HAP-1 (cell line): ENCODE measurements around the gene PPFIA1.
"Not testable (repeated sequence)": the region's sequence is repeated elsewhere in the genome, so short reads cannot be mapped to it uniquely, and the experiment has no call there.

ENCODE experiments used
- DNase-seq, 2 experiments: peaks; one replicate each; pipeline ENCODE4 v3.0.0-alpha.2; 2016 to 2020; ENCODE audit warnings: low spot score in 2 of 2
- H3K27me3 ChIP-seq: fragments of 250-450 bp; sonication (Bioruptor Pico); 2 replicates; pipeline ENCODE4 v1.5.1; 2020; ENCODE audit warnings: low read depth, mild to moderate bottlenecking, moderate library complexity
- H3K36me3 ChIP-seq: fragments of 250-450 bp; sonication (Bioruptor Pico); replicated peaks from 2 replicates; pipeline ENCODE4 v1.5.1; 2020; ENCODE audit warnings: mild to moderate bottlenecking
- H3K4me1 ChIP-seq: fragments of 250-450 bp; sonication (Bioruptor Pico); 2 replicates; pipeline ENCODE4 v1.5.1; 2020; ENCODE audit warnings: mild to moderate bottlenecking
- H3K4me3 ChIP-seq: fragments of 250-450 bp; sonication (Bioruptor Pico); 2 replicates; pipeline ENCODE4 v1.5.1; 2020; ENCODE audit warnings: mild to moderate bottlenecking, moderate library complexity
- H3K9me3 ChIP-seq: fragments of 250-450 bp; sonication (Bioruptor Pico); 2 replicates; pipeline ENCODE4 v1.5.1; 2020; ENCODE audit warnings: mild to moderate bottlenecking, moderate library complexity
- in situ Hi-C: fragments of 300-500 bp; cut with MboI; formaldehyde crosslinking; loops from 3 replicates; pipeline ENCODE4 v1.14.3; 2020; ENCODE audit warnings: low sequenced_read_pairs, inconsistent platforms, mixed read lengths

The PPFIA1 gene

DNA sequence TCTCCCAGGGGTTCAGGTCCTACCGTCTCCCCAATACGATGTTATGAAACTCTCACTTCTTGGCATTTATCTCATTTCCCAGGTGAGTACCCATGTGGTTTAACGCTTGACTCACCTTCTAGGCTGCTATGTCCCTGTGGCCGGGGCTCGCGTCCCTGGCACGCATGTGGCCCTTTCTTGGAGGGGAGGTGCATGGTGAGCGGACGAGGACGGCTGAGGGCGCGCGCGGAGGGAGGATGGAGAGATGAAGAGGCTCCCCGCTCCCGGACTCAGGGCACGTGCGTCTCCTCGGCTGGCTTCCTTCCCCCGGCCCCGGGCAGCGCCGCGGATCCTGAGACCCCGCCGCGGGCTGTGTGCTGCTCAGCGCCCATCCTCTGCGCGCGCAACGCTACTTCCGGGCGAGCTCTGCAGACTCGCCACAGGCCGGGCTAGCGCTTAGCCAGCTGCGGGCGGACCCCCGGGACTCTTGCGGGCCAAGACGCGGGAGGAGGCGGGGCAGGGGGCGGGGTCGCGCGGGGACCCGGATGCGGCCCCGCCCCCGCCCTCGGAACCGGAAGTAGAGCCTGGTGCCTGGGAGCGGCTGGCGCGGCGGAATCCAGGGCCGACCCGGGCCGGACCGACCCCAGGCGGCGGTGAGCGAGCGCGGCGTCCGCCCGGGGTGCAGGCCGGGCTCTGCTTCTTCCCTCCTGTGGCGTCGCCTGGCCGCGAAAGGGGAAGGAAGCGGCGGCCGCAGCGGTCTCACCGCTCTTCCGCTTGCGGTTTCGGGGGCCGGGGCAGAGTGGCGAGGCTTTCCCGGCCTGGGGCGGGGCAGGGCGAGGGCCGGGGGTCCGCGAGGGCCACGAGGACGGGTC is 127.7 kb downstream of the PPFIA1 start, which contains the start of gene CTTN:
TSS of gene CTTN (plus strand) at position 547 of the 851 bp plus-strand sequence. CDS start 8,769 bp downstream, outside the sequence.
- Histone ChIP-seq H3K4me1 (peaks cover 10% of the 10 kb centered on the region), H3K36me3 (peaks cover 25% of the 10 kb centered on the region), H3K4me3 (peak within 1 kb of the TSS; percentile 71), H3K9me3 (no peaks in the 10 kb centered on the region), H3K27me3 (no peaks in the 10 kb centered on the region)
- DNase-seq, result peak; percentile 83 to 95
- in situ Hi-C loops, result no loop called here

DNA sequence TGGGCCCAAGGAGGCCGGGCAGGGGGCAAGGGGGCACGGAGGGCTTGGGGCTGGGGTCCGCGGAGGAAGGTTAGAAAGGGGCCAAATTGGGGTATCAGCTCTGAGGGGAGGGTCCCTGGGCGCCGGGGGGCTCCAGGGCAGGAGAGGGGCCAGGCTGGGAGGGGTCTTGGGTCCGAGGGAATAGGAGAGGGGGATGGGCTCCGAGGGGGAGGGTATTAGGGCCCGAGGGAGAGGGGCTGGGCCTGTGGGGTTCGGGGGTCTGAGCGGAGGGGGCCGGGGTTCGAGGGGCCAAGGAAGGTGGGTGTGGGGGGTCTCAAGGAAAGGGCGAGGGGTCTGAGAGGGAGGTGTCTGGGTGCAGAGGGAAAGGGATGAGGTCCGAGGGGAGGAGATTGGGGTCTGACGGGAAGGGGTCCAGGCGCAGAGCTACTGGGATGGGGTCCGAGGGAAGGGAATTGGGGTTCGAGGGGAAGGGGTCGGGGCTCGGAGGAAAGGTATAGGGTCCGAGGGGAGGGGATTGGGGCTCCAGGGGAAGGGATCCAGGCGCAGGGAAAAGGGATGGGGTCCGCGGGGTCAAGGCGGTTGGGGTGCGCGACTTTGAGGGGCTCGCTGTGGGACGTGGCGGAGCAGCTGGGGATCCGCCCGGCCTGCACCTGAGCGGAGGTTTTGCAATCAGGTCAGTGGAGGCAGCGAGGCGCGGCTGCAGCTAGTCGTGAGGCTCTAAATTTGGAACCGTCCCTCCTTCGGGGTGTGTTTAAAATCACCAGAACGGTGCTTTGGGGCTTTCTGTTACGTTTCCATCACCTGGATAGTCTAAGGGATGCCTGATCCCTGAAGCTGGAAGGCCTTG is 128.6 kb downstream of the PPFIA1 start:
- H3K4me1 ChIP-seq, result peaks cover 7% of the 10 kb centered on the region; the same call in 1 of the 2 replicates
- no peak for DNase-seq
- no peaks in the 10 kb centered on the region for H3K9me3 ChIP-seq
- in situ Hi-C loops, result no loop called here
- H3K27me3 ChIP-seq, result no peaks in the 10 kb centered on the region
- peak overlapping the region; percentile 71 for H3K4me3 ChIP-seq
- peaks cover 17% of the 10 kb centered on the region for H3K36me3 ChIP-seq

DNA sequence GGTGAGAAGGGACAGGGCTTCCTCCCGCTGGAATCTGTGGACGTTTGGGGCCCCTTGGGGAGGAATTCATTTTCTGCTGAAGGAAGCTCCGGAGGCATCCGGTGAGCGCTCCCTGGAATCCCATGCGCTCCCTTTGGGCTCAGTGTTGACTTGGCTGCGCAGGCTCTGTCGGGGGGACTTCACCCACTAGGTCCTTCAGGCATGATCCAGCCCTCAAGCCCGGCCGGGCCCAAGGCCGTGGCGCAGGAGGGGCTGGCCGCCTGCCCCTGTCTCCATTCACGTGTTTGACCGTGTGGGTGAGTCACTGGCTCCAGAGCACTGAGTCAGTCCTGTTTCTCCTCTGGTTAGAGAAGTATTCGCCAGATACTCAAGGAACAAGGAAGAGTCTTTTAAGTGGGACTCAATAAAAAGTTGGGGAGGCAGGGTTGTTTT is 129.2 kb downstream of the PPFIA1 start:
- Histone ChIP-seq H3K4me1 (peaks cover 7% of the 10 kb centered on the region; the same call in 1 of the 2 replicates), H3K9me3 (no peaks in the 10 kb centered on the region), H3K27me3 (no peaks in the 10 kb centered on the region), H3K36me3 (peaks cover 15% of the 10 kb centered on the region), H3K4me3 (peak overlapping the region; percentile 71)
- peak in 1 of 2 experiments; percentile 41 for DNase-seq
- in situ Hi-C loops, result no loop called here

DNA sequence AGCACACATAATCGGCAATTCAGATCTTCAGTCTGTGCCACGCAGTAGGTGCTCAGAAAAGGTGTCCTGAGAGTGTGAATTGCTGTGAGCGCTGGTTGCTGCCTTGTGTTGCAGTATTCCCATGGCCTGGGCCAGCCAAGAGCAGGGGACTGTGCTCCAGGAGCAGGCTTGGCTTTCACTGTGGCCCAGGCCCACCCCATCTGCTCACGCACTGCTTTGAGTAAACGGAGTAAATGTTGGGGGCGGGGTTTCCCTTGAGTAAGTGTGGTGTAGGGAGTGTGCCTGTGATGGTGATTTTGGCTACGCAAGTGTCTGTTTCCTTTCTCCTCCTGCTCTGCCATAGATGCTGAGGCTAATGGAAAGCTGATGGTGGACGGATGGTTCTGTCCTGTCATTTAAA is 130.2 kb downstream of the PPFIA1 start:
- no peak for DNase-seq
- in situ Hi-C loops, result no loop called here
- no peaks in the 10 kb centered on the region for H3K27me3 ChIP-seq
- H3K9me3 ChIP-seq, result no peaks in the 10 kb centered on the region
- no peak overlapping the region for H3K4me3 ChIP-seq
- H3K4me1 ChIP-seq, result peaks cover 7% of the 10 kb centered on the region; the same call in 1 of the 2 replicates
- peaks cover 19% of the 10 kb centered on the region for H3K36me3 ChIP-seq

DNA sequence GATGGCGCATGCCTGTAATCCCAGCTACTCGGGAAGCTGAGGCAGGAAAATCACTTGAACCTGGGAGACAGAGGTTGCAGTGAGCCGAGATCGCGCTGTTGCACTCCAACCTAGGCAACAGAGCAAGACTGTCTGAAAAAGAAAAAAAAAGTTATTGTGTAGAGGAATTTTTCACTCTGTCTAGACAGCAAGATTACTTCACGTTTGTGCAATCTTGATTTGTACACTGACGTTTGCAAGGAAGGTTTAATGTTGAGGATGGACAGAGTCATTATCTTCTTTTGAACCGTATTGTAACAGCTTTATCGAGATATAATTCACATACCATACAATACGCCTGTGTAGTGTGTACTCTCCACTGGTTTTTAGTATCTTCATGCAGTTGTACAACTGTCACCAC is 131.5 kb downstream of the PPFIA1 start:
- Histone ChIP-seq H3K4me1 (peaks cover 6% of the 10 kb centered on the region; the same call in 1 of the 2 replicates), H3K4me3 (no peak overlapping the region), H3K9me3 (no peaks in the 10 kb centered on the region), H3K27me3 (no peaks in the 10 kb centered on the region), H3K36me3 (peaks cover 27% of the 10 kb centered on the region)
- in situ Hi-C loops, result no loop called here
- DNase-seq, result no peak

DNA sequence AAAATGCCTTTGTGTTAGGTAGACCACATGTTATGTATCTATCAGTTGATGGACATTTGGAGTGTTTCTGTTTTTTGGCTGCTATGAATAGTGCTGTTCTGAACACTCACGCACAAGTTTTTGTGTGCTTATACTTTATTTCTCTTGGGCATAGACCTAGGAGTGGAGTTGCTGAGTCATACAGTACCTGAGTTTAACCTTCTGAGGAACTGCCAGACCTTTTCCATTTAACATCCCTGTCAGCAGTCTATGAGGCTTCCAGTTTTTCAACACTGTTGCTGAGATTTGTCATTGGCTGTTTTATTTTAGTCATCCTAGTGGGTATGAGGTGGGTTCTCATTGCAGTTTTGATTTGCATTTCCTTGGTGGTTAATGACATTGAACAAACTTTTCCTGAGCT is 132.2 kb downstream of the PPFIA1 start:
- H3K36me3 ChIP-seq, result peaks cover 33% of the 10 kb centered on the region
- DNase-seq, result no peak
- H3K27me3 ChIP-seq, result no peaks in the 10 kb centered on the region
- peaks cover 4% of the 10 kb centered on the region; the same call in 1 of the 2 replicates for H3K4me1 ChIP-seq
- H3K4me3 ChIP-seq, result no peak overlapping the region
- H3K9me3 ChIP-seq, result no peaks in the 10 kb centered on the region
- in situ Hi-C loops, result no loop called here

DNA sequence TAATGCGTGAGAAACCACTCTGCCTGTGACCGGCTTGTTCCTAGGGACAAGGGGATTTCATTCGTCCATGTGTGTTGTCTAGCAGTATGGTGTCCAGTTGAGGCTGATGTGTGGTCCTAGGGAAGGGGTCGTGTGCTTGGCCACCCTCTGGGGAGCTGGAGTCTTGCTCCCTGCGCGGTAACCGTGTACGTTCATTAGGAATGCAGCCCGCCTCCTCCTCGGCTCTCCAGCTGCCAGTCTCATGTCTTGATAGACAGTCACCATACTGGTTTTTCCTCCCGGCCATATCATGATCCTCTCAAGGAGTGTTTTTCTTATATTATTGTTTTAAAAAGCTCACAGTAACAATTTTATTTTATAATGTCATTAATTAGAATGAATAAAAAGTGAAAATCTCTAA is 133.8 kb downstream of the PPFIA1 start:
- H3K27me3 ChIP-seq, result no peaks in the 10 kb centered on the region
- H3K36me3 ChIP-seq, result peaks cover 49% of the 10 kb centered on the region
- H3K4me1 ChIP-seq, result peaks cover 4% of the 10 kb centered on the region; the same call in 1 of the 2 replicates
- no peaks in the 10 kb centered on the region for H3K9me3 ChIP-seq
- DNase-seq, result no peak
- in situ Hi-C loops, result no loop called here
- no peak overlapping the region for H3K4me3 ChIP-seq

DNA sequence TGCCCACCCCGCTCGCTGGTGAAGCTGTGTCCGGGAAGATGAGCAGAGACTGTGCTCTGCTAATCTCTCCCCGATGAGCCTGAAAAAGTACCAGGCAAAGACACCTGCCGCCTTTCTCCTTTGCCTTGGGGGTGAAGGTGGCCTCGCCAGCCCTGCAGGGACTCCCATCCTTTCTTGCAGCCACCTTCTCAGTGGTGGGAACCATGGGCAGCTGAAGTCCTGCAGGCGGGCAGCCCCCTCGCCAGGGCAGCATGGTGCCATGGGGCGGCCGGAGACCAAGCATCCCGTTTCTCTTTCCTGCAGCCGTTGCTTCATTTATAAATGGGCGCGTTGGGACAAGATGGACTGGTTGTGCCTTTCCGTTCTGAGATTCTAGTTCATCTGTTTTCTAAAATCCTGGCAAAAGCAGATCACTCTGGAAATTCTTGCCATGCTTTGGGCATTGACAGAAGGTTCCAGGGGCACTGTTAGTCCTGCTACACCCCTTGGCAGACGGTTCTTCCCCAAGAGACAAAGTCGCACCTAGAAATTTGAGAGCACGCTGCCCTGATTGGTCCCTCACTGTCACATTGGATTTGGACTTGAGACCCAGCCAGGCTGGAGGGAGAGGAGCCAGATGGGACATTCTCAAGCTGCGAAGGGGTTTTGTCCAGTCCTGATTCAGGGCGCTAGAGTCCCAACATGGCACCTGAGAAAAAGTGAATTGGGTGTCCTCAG is 135.3 kb downstream of the PPFIA1 start:
- H3K4me3 ChIP-seq, result no peak overlapping the region
- H3K27me3 ChIP-seq, result no peaks in the 10 kb centered on the region
- in situ Hi-C loops, result no loop called here
- DNase-seq, result no peak
- H3K4me1 ChIP-seq, result no peaks in the 10 kb centered on the region; the same call in 1 of the 2 replicates
- peaks cover 60% of the 10 kb centered on the region for H3K36me3 ChIP-seq
- no peaks in the 10 kb centered on the region for H3K9me3 ChIP-seq

DNA sequence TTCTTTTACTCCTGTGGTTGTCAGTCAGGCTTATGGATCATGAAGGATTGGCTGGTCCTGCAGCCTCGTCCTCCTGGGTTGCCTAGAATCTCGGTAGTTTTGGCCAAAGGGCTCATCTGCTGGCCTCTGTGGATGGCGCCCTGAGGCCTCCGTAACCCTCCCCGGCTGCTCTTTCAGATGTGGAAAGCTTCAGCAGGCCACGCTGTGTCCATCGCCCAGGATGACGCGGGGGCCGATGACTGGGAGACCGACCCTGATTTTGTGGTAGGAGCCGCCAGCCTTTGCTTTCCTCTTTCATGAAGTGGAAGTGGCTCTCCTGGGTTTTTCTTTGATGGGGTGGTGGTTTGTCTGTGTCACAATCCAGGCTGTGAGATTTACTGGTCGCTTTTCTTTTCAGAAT is 136.6 kb downstream of the PPFIA1 start:
- Histone ChIP-seq H3K4me1 (no peaks in the 10 kb centered on the region; the same call in 1 of the 2 replicates), H3K27me3 (no peaks in the 10 kb centered on the region), H3K36me3 (peaks cover 68% of the 10 kb centered on the region), H3K4me3 (no peak overlapping the region), H3K9me3 (no peaks in the 10 kb centered on the region)
- in situ Hi-C loops, result no loop called here
- no peak for DNase-seq

DNA sequence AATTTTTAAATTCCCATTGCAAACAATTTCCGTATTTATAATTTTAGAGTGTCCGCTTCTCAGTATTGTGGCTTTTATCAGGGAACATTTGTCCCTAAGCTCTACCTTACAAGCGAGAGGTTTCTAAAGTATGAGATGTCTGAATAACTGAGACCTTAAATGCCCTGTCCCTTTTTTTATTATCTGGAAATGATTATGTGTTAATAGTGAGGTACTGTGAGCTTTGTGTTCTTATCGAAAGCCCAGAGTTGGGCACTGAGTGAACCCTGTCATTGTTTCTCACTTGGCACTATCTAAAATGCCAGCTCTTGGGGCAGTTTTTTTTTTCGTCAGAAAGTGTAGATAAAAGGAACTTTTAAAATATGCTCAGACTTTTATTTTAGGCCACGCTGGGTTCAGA is 137.3 kb downstream of the PPFIA1 start:
- Histone ChIP-seq H3K4me1 (no peaks in the 10 kb centered on the region; the same call in 1 of the 2 replicates), H3K36me3 (peaks cover 75% of the 10 kb centered on the region), H3K27me3 (no peaks in the 10 kb centered on the region), H3K9me3 (no peaks in the 10 kb centered on the region), H3K4me3 (no peak overlapping the region)
- in situ Hi-C loops, result no loop called here
- no peak for DNase-seq

DNA sequence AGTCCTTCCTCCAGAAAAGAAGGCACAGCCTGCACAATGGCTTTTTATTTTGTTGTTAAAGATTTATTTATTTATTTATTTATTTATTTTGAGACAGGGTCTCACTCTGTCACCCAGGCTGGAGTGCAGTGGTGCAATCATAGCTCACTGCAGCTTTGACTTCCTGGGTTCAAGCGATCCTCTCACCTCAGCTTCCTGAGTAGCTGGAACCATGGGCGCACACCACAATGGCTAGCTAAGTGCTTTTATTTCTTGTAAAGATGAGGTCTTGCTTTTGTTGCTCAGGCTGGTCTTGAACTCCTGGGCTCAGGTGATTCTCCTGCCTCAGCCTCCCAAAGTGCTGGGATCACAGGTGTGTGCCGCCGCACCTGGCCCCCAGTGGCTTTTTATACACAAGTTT is 137.8 kb downstream of the PPFIA1 start:
- H3K4me3 ChIP-seq, H3K9me3 ChIP-seq, H3K27me3 ChIP-seq, in situ Hi-C loops, DNase-seq, H3K4me1 ChIP-seq: not testable (repeated sequence)
- peaks cover 80% of the 10 kb centered on the region for H3K36me3 ChIP-seq

DNA sequence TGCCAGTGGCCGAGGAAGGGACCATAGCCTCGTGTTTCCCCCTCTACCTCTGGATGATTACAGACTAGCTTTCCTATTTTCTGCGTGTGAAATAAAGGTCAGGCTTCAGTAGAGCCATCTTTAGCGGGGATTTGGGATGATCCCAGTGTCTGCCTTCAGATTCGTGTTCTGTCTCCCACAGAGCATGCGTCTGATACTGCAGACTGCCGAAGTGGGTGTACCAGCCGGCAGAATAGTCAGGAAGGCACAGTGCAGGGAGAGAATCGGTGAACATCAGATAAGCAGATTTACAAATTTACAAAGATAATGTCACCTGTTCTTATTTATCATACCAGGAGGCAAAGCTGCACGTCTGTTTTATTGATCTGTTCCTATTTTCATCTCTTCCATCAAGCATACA is 138.9 kb downstream of the PPFIA1 start:
- in situ Hi-C loops, result no loop called here
- H3K4me3 ChIP-seq, result no peak overlapping the region
- peaks cover 86% of the 10 kb centered on the region for H3K36me3 ChIP-seq

DNA sequence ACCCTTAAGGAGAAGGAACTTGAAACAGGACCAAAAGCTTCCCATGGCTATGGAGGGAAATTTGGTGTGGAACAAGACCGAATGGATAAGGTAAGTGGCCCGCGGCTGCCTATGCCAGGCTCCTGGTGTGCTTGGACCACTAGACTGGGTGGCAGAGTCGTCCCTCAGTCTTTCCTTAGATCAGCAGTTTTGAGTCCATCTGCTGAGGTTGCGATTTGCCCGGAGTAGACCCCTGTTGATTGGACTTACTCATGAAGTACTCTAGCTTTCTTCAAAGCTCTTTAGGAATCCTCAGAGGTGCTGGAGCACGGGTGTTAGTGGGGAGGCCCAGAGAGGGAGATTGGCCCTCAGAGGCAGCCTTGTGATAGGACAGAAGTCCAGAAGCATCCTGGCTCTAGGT is 139.4 kb downstream of the PPFIA1 start:
- Histone ChIP-seq H3K27me3 (no peaks in the 10 kb centered on the region), H3K4me1 (no peaks in the 10 kb centered on the region; the same call in 1 of the 2 replicates), H3K4me3 (no peak overlapping the region), H3K36me3 (peaks cover 89% of the 10 kb centered on the region), H3K9me3 (no peaks in the 10 kb centered on the region)
- no peak for DNase-seq
- in situ Hi-C loops, result no loop called here

More for the DNA sequence above, 138.9 kb downstream of the PPFIA1 start:
- Histone ChIP-seq H3K9me3 (no peaks in the 10 kb centered on the region), H3K27me3 (no peaks in the 10 kb centered on the region), H3K4me1 (no peaks in the 10 kb centered on the region; the same call in 1 of the 2 replicates)
- DNase-seq, result no peak
